Measurements from ENCODE around the gene PLXNA2. TPM values are rescaled to one million over a fixed set of nuclear protein-coding genes. Genes with fewer than 3 reads are reported as not detected.

PLXNA2 gene
- total RNA-seq, 1 donor from 2014 or later, result 0.82 TPM

DNA sequence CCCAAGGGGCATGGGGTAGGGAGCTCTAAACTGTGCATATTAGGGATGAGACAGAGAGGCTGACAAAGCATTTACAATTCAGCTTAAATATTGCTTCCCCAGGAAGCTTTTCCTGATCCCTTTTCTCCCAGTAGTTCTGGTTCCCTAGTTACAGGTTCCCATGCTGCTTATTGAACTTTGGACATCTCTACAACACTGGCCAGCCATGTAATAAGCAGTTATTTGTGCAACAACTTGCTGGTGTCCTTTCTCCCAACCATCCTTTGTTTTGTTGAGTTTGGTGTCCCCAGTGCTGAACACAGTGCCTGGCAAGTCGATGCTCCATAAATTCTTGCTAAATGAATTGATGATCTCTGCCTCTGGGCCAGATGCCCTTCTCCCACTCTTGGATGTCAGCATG lies 80.6 kb downstream of the PLXNA2 start:
- H3K36me3 Mint-ChIP-seq (ENCODE audit: low read depth), result no peaks in the 10 kb centered on the region
- intact Hi-C loops (cut with micrococcal nuclease), result no loop called here
- CTCF ChIA-PET, result no interaction called here
- no peak overlapping the region for H3K27ac Mint-ChIP-seq
- H3K27me3 Mint-ChIP-seq, result peaks cover 19% of the 10 kb centered on the region
- DNase-seq, result no peak
- POLR2A ChIA-PET, result no interaction called here
- TF ChIP-seq CTCF (IDR thresholded peaks at IDR 0.05), result no peak
- no peak overlapping the region for H3K4me3 Mint-ChIP-seq
- no peak for ATAC-seq (ENCODE audit: low read depth)
- no peaks in the 10 kb centered on the region for H3K4me1 Mint-ChIP-seq
- no peaks in the 10 kb centered on the region for H3K9me3 Mint-ChIP-seq

GRCh38 chr1:208162903-208163302 lies 81.3 kb downstream of the PLXNA2 start:
- Mint-ChIP-seq H3K9me3 (no peaks in the 10 kb centered on the region), H3K4me3 (no peak overlapping the region), H3K27ac (no peak overlapping the region), H3K36me3 (ENCODE audit: low read depth) (no peaks in the 10 kb centered on the region), H3K27me3 (peaks cover 19% of the 10 kb centered on the region), H3K4me1 (no peaks in the 10 kb centered on the region)
- POLR2A ChIA-PET, result no interaction called here
- no peak for DNase-seq
- intact Hi-C loops (cut with micrococcal nuclease), result no loop called here
- CTCF ChIA-PET, result no interaction called here
- TF ChIP-seq CTCF (IDR thresholded peaks at IDR 0.05), result no peak
- ATAC-seq (ENCODE audit: low read depth), result no peak

DNA sequence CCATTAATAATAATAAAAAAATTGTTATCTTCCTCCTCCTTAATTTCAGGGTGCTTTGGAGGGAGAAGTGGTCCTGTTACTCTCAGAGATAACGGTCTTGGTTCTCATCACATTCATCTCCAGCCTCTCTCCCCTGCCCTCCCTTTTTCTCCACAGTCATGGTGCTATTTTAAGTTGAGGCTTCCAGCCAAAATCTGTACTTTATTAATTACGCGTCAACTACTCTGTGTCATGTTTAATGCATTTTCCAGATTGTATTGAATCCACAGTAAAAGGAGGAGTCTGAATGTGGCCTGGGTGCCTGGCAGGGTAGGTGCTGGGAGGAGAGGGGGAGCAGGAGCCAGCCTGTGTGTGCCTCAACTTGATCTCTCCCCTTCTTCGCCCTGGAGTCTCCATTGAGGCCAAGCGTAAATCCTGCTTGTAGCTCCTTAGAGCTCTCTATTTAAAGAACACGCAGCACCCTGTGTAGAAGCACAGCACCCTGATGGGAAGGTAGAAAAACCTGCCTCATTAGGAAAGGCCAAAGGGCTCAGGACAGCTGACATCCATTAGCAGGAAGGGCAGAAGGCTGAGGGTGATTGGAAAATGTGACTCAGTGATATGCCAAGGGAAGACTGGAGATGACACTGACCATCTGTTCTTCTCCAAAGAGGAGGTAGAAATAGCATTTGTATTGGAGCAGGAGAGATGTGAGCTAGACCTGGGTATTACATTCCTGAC lies 82.4 kb downstream of the PLXNA2 start:
- Mint-ChIP-seq H3K9me3 (no peaks in the 10 kb centered on the region), H3K36me3 (ENCODE audit: low read depth) (no peaks in the 10 kb centered on the region), H3K27me3 (peaks cover 19% of the 10 kb centered on the region), H3K4me3 (no peak overlapping the region), H3K27ac (no peak overlapping the region), H3K4me1 (no peaks in the 10 kb centered on the region)
- CTCF ChIA-PET, result interaction anchor here (0.9 kb wide), 1 partner anchor 11 kb away, joined by 3 read pairs; no protein-coding TSS in a partner anchor
- TF ChIP-seq CTCF (IDR thresholded peaks at IDR 0.05), result no peak
- no peak for ATAC-seq (ENCODE audit: low read depth)
- intact Hi-C loops (cut with micrococcal nuclease), result no loop called here
- POLR2A ChIA-PET, result no interaction called here
- DNase-seq, result no peak

- Mint-ChIP-seq H3K4me1 (no peaks in the 10 kb centered on the region), H3K36me3 (ENCODE audit: low read depth) (no peaks in the 10 kb centered on the region), H3K4me3 (no peak overlapping the region), H3K27ac (no peak overlapping the region), H3K9me3 (no peaks in the 10 kb centered on the region), H3K27me3 (peaks cover 19% of the 10 kb centered on the region)
- DNase-seq (no peak), ATAC-seq (ENCODE audit: low read depth) (no peak)
- POLR2A ChIA-PET, result no interaction called here
- intact Hi-C loops (cut with micrococcal nuclease), result no loop called here
- TF ChIP-seq CTCF (IDR thresholded peaks at IDR 0.05), result no peak
- CTCF ChIA-PET, result no interaction called here
Measured at GRCh38 chr1:208161005-208161404, 83.2 kb downstream of the PLXNA2 start.

- Mint-ChIP-seq H3K36me3 (ENCODE audit: low read depth) (no peaks in the 10 kb centered on the region), H3K4me1 (no peaks in the 10 kb centered on the region), H3K9me3 (no peaks in the 10 kb centered on the region), H3K27ac (no peak overlapping the region), H3K27me3 (peaks cover 19% of the 10 kb centered on the region), H3K4me3 (no peak overlapping the region)
- intact Hi-C loops (cut with micrococcal nuclease), result no loop called here
- no peak for ATAC-seq (ENCODE audit: low read depth)
- DNase-seq, result no peak
- ChIA-PET POLR2A (no interaction called here), CTCF (no interaction called here)
- no peak for TF ChIP-seq CTCF (IDR thresholded peaks at IDR 0.05)
Measured at GRCh38 chr1:208160259-208160819, 83.8 kb downstream of the PLXNA2 start.

Data from activated B cell treated with CpG ODN at 0.5 μM for 24 hours (primary cell).